WTC11 (cell line): ENCODE results near the gene RHOB. TPM values are rescaled to one million over a fixed set of nuclear protein-coding genes. Genes with fewer than 3 reads are reported as not detected.

Experiments
- ATAC-seq: fragments of 200-7000 bp; cut with Tn5 transposase; 2 replicates; pipeline ENCODE4 v1.10.0; 2021; ENCODE audit warnings: mild to moderate bottlenecking, moderate library complexity
- CTCF ChIA-PET: fragments of 300-600 bp; sonication (Branson Sonifier 250); formaldehyde crosslinking; loops from one replicate; lab custom pipeline; 2021; ENCODE audit warnings: antibody characterized with exemption; lab: Charles Lee
- POLR2A ChIA-PET: fragments of 350-600 bp; sonication (Branson Sonifier 250); formaldehyde crosslinking; loops from one replicate; lab custom pipeline; 2021; ENCODE audit warnings: antibody characterized with exemption; lab: Charles Lee
- DNase-seq: peaks from one replicate; pipeline ENCODE4 v3.0.0; 2021; ENCODE audit warnings: low spot score
- H3K27ac Mint-ChIP-seq: 2 replicates; pipeline ENCODE4 v1.8.0; 2021; ENCODE audit warnings: mixed read lengths
- H3K27me3 Mint-ChIP-seq: 2 replicates; pipeline ENCODE4 v1.8.0; 2021; ENCODE audit warnings: low read depth, mild to moderate bottlenecking, moderate library complexity, mixed read lengths
- H3K36me3 Mint-ChIP-seq: 2 replicates; pipeline ENCODE4 v1.8.0; 2021; ENCODE audit warnings: mixed read lengths
- H3K4me1 Mint-ChIP-seq: 2 replicates; pipeline ENCODE4 v1.8.0; 2022; ENCODE audit warnings: mixed read lengths
- H3K4me3 Mint-ChIP-seq: 2 replicates; pipeline ENCODE4 v1.8.0; 2021; ENCODE audit warnings: mild to moderate bottlenecking, moderate library complexity, mixed read lengths
- H3K9me3 Mint-ChIP-seq: 2 replicates; pipeline ENCODE4 v1.8.0; 2021; ENCODE audit warnings: mixed read lengths
- FOXK1 ChIP-seq: sonication (generic); formaldehyde crosslinking; IDR thresholded peaks from 2 replicates; pipeline ENCODE4 v1.8.0; 2022; ENCODE audit warnings: mild to moderate bottlenecking, moderate library complexity, missing genetic modification reagents
- FOXP1 ChIP-seq: sonication (generic); formaldehyde crosslinking; IDR thresholded peaks from 2 replicates; pipeline ENCODE4 v1.8.0; 2022; ENCODE audit warnings: missing genetic modification reagents, mild to moderate bottlenecking, moderate library complexity, borderline replicate concordance
- GTF2I ChIP-seq: fragments of 250-450 bp; sonication (Bioruptor Pico); conservative IDR thresholded peaks from 2 replicates; pipeline ENCODE4 v1.4.0; 2021; ENCODE audit warnings: mild to moderate bottlenecking
- IRF2 ChIP-seq: sonication (generic); formaldehyde crosslinking; IDR thresholded peaks from 2 replicates; pipeline ENCODE4 v1.8.0; 2022; ENCODE audit warnings: low read depth, missing genetic modification reagents, borderline replicate concordance
- JUN ChIP-seq: sonication (generic); formaldehyde crosslinking; IDR thresholded peaks from 2 replicates; pipeline ENCODE4 v1.8.0; 2023; ENCODE audit warnings: mild to moderate bottlenecking, missing genetic modification reagents
- KAT7 ChIP-seq: sonication (generic); formaldehyde crosslinking; IDR thresholded peaks from 2 replicates; pipeline ENCODE4 v1.8.1; 2023; ENCODE audit warnings: missing genetic modification reagents, mild to moderate bottlenecking, borderline replicate concordance
- MXD4 ChIP-seq: fragments of 250-450 bp; sonication (Bioruptor Pico); IDR thresholded peaks from 2 replicates; pipeline ENCODE4 v1.8.0; 2021; ENCODE audit warnings: mild to moderate bottlenecking, moderate library complexity, borderline replicate concordance
- NFATC4 ChIP-seq: fragments of 250-450 bp; sonication (Bioruptor Pico); IDR thresholded peaks from 2 replicates; pipeline ENCODE4 v1.9.0; 2021; ENCODE audit warnings: mild to moderate bottlenecking
- NR1H2 ChIP-seq: sonication (generic); formaldehyde crosslinking; IDR thresholded peaks from 2 replicates; pipeline ENCODE4 v1.9.0; 2021; ENCODE audit warnings: mild to moderate bottlenecking, moderate library complexity, missing genetic modification reagents
- NR2C2 ChIP-seq: sonication (generic); formaldehyde crosslinking; IDR thresholded peaks from 2 replicates; pipeline ENCODE4 v1.8.0; 2022; ENCODE audit warnings: mild to moderate bottlenecking, missing genetic modification reagents
- OVOL2 ChIP-seq: fragments of 250-450 bp; sonication (Bioruptor Pico); IDR thresholded peaks from 2 replicates; pipeline ENCODE4 v1.9.0; 2021; ENCODE audit warnings: mild to moderate bottlenecking, borderline replicate concordance
- ZNF121 ChIP-seq: sonication (generic); formaldehyde crosslinking; IDR thresholded peaks from 2 replicates; pipeline ENCODE4 v1.8.0; 2023; ENCODE audit warnings: missing genetic modification reagents
- ZNF317 ChIP-seq: sonication (generic); formaldehyde crosslinking; IDR thresholded peaks from 2 replicates; pipeline ENCODE4 v1.8.1; 2023; ENCODE audit warnings: low read depth, mild to moderate bottlenecking, moderate library complexity, missing genetic modification reagents, borderline replicate concordance
- ZNF423 ChIP-seq: fragments of 250-450 bp; sonication (Bioruptor Pico); IDR thresholded peaks from 2 replicates; pipeline ENCODE4 v2.1.2; 2022; ENCODE audit warnings: mild to moderate bottlenecking, moderate library complexity
- total RNA-seq: library from RNA; stranded (reverse); gene quantifications from 3 replicates; pipeline ENCODE4 v1.2.3, GENCODE V29; 2021
- TF ChIP-seq, protein P1 (sequence below): sonication (generic); formaldehyde crosslinking; IDR thresholded peaks from 2 replicates; pipeline ENCODE4 v1.8.0; 2023; ENCODE audit warnings: mild to moderate bottlenecking, missing genetic modification reagents
- TF ChIP-seq, protein P2 (sequence below): sonication (generic); formaldehyde crosslinking; IDR thresholded peaks from 2 replicates; pipeline ENCODE4 v1.8.0; 2023; ENCODE audit warnings: missing genetic modification reagents, mild to moderate bottlenecking, borderline replicate concordance
- TF ChIP-seq, protein P3 (sequence below): fragments of 250-450 bp; sonication (Bioruptor Pico); IDR thresholded peaks from 2 replicates; pipeline ENCODE4 v1.9.0; 2021; ENCODE audit warnings: mild to moderate bottlenecking
- TF ChIP-seq, protein P4 (sequence below): fragments of 200-600 bp; IDR thresholded peaks from 2 replicates; pipeline ENCODE4 v1.8.0; 2022; ENCODE audit warnings: antibody characterized with exemption
- TF ChIP-seq, protein P5 (sequence below): fragments of 250-450 bp; sonication (Bioruptor Pico); IDR thresholded peaks from 2 replicates; pipeline ENCODE4 v1.9.0; 2021; ENCODE audit warnings: moderate library complexity, mild to moderate bottlenecking, inconsistent platforms, borderline replicate concordance
- TF ChIP-seq, protein P6 (sequence below): sonication (generic); formaldehyde crosslinking; IDR thresholded peaks from 2 replicates; pipeline ENCODE4 v1.8.1; 2022; ENCODE audit warnings: mild to moderate bottlenecking, moderate library complexity, missing genetic modification reagents

Gene RHOB
- total RNA-seq, 1 experiment from 2014 or later, result 20.4 TPM

DNA sequence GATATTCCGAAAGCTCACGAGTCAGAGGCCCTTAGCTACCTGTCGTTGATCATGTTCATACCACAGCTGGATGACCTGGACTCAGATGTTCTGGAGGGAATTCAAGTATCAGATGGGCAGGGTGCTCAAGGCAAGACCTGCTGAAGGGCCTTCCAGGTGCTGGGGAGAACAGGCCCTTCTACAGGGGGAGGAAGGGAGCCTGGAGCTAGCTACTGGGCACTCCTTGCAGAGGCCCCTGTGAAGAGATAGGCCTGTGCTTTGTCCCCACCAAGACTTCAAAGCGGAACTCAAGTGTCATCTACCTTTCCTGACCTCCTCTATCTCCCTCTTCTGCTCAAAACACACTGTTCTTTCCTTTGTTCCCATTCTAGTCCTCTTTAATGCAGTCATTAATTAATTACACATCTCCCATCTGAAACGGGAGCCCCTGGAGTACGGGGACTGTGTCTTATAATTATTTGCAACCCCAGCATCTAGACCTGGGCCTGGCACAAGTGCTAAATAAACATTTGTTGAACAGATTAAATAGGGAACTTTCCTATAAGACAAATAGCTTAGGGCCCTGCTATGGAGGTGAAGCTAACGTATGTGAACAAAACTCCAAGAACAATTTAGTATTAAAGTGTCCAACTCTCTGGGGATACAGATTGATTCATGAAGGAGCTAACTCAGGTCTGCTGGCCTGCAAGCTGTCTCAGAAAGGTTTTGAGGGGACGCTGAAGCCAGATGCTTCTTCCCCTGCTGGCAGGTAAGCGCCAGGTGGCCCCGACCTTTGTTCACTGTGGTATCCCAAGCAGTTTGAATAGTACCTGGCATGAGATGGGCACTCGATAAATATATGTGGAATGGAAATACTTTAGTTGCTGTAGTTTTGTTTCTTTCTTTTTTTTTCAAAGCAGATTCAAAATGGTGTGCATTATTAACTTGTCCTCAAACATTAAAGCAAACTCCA is 22.0 kb downstream of the RHOB start:
- POLR2A ChIA-PET, result interaction anchor here (1.1 kb wide), 1 partner anchor 22 kb away, joined by 4 read pairs; the partner anchor contains the start of gene RHOB
- ATAC-seq, result no peak
- Mint-ChIP-seq H3K27ac (no peak overlapping the region), H3K4me1 (peaks cover 3% of the 10 kb centered on the region; the same call in 1 of the 2 replicates), H3K36me3 (no peaks in the 10 kb centered on the region), H3K4me3 (no peak overlapping the region), H3K9me3 (no peaks in the 10 kb centered on the region)
- no peak for DNase-seq
- TF ChIP-seq GTF2I (CRISPR knock-in tag) (no peak), FOXK1 (CRISPR knock-in tag) (no peak), ZNF423 (CRISPR knock-in tag) (no peak), ZNF121 (CRISPR knock-in tag) (no peak), MXD4 (no peak), JUN (no peak), NR2C2 (CRISPR knock-in tag) (no peak), KAT7 (CRISPR knock-in tag) (no peak), IRF2 (no peak), OVOL2 (no peak), FOXP1 (CRISPR knock-in tag) (no peak), NR1H2 (no peak), NFATC4 (CRISPR knock-in tag) (no peak), ZNF317 (CRISPR knock-in tag) (no peak)
- TF ChIP-seq, protein P1, sequence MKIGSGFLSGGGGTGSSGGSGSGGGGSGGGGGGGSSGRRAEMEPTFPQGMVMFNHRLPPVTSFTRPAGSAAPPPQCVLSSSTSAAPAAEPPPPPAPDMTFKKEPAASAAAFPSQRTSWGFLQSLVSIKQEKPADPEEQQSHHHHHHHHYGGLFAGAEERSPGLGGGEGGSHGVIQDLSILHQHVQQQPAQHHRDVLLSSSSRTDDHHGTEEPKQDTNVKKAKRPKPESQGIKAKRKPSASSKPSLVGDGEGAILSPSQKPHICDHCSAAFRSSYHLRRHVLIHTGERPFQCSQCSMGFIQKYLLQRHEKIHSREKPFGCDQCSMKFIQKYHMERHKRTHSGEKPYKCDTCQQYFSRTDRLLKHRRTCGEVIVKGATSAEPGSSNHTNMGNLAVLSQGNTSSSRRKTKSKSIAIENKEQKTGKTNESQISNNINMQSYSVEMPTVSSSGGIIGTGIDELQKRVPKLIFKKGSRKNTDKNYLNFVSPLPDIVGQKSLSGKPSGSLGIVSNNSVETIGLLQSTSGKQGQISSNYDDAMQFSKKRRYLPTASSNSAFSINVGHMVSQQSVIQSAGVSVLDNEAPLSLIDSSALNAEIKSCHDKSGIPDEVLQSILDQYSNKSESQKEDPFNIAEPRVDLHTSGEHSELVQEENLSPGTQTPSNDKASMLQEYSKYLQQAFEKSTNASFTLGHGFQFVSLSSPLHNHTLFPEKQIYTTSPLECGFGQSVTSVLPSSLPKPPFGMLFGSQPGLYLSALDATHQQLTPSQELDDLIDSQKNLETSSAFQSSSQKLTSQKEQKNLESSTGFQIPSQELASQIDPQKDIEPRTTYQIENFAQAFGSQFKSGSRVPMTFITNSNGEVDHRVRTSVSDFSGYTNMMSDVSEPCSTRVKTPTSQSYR (CRISPR knock-in tag), result no peak
- TF ChIP-seq, protein P2, sequence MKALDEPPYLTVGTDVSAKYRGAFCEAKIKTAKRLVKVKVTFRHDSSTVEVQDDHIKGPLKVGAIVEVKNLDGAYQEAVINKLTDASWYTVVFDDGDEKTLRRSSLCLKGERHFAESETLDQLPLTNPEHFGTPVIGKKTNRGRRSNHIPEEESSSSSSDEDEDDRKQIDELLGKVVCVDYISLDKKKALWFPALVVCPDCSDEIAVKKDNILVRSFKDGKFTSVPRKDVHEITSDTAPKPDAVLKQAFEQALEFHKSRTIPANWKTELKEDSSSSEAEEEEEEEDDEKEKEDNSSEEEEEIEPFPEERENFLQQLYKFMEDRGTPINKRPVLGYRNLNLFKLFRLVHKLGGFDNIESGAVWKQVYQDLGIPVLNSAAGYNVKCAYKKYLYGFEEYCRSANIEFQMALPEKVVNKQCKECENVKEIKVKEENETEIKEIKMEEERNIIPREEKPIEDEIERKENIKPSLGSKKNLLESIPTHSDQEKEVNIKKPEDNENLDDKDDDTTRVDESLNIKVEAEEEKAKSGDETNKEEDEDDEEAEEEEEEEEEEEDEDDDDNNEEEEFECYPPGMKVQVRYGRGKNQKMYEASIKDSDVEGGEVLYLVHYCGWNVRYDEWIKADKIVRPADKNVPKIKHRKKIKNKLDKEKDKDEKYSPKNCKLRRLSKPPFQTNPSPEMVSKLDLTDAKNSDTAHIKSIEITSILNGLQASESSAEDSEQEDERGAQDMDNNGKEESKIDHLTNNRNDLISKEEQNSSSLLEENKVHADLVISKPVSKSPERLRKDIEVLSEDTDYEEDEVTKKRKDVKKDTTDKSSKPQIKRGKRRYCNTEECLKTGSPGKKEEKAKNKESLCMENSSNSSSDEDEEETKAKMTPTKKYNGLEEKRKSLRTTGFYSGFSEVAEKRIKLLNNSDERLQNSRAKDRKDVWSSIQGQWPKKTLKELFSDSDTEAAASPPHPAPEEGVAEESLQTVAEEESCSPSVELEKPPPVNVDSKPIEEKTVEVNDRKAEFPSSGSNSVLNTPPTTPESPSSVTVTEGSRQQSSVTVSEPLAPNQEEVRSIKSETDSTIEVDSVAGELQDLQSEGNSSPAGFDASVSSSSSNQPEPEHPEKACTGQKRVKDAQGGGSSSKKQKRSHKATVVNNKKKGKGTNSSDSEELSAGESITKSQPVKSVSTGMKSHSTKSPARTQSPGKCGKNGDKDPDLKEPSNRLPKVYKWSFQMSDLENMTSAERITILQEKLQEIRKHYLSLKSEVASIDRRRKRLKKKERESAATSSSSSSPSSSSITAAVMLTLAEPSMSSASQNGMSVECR (CRISPR knock-in tag), result no peak
- TF ChIP-seq, protein P3, sequence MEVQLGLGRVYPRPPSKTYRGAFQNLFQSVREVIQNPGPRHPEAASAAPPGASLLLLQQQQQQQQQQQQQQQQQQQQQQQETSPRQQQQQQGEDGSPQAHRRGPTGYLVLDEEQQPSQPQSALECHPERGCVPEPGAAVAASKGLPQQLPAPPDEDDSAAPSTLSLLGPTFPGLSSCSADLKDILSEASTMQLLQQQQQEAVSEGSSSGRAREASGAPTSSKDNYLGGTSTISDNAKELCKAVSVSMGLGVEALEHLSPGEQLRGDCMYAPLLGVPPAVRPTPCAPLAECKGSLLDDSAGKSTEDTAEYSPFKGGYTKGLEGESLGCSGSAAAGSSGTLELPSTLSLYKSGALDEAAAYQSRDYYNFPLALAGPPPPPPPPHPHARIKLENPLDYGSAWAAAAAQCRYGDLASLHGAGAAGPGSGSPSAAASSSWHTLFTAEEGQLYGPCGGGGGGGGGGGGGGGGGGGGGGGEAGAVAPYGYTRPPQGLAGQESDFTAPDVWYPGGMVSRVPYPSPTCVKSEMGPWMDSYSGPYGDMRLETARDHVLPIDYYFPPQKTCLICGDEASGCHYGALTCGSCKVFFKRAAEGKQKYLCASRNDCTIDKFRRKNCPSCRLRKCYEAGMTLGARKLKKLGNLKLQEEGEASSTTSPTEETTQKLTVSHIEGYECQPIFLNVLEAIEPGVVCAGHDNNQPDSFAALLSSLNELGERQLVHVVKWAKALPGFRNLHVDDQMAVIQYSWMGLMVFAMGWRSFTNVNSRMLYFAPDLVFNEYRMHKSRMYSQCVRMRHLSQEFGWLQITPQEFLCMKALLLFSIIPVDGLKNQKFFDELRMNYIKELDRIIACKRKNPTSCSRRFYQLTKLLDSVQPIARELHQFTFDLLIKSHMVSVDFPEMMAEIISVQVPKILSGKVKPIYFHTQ (CRISPR knock-in tag), result no peak
- TF ChIP-seq, protein P4, sequence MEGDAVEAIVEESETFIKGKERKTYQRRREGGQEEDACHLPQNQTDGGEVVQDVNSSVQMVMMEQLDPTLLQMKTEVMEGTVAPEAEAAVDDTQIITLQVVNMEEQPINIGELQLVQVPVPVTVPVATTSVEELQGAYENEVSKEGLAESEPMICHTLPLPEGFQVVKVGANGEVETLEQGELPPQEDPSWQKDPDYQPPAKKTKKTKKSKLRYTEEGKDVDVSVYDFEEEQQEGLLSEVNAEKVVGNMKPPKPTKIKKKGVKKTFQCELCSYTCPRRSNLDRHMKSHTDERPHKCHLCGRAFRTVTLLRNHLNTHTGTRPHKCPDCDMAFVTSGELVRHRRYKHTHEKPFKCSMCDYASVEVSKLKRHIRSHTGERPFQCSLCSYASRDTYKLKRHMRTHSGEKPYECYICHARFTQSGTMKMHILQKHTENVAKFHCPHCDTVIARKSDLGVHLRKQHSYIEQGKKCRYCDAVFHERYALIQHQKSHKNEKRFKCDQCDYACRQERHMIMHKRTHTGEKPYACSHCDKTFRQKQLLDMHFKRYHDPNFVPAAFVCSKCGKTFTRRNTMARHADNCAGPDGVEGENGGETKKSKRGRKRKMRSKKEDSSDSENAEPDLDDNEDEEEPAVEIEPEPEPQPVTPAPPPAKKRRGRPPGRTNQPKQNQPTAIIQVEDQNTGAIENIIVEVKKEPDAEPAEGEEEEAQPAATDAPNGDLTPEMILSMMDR, result no peak
- TF ChIP-seq, protein P5, sequence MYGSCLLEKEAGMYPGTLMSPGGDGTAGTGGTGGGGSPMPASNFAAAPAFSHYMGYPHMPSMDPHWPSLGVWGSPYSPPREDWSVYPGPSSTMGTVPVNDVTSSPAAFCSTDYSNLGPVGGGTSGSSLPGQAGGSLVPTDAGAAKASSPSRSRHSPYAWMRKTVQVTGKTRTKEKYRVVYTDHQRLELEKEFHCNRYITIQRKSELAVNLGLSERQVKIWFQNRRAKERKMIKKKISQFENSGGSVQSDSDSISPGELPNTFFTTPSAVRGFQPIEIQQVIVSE, result no peak
- TF ChIP-seq, protein P6, sequence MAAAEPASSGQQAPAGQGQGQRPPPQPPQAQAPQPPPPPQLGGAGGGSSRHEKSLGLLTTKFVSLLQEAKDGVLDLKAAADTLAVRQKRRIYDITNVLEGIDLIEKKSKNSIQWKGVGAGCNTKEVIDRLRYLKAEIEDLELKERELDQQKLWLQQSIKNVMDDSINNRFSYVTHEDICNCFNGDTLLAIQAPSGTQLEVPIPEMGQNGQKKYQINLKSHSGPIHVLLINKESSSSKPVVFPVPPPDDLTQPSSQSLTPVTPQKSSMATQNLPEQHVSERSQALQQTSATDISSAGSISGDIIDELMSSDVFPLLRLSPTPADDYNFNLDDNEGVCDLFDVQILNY (CRISPR knock-in tag), result no peak
- TF ChIP-seq, all 79 proteins: peak for 0
- H3K27me3 Mint-ChIP-seq, result no peaks in the 10 kb centered on the region; the same call in 1 of the 2 replicates
- CTCF ChIA-PET, result interaction anchor here (0.7 to 2.1 kb wide), 2 partner anchors 24 to 174 kb away, joined by 3 to 7 read pairs; no protein-coding TSS in a partner anchor
